Muscle of arm (tissue), 12 donors: ENCODE data around the gene ELOVL3. TPM values are rescaled to one million over a fixed set of nuclear protein-coding genes. Genes with fewer than 3 reads are reported as not detected.
"Not testable (repeated sequence)": the region's sequence is repeated elsewhere in the genome, so short reads cannot be mapped to it uniquely, and the experiment has no call there.

ENCODE experiments used
- DNase-seq: peaks from one replicate; pipeline ENCODE4 v3.0.0-alpha.2; 2013
- polyA plus RNA-seq, 12 donors: library from polyadenylated mRNA; unstranded; fragments of 120-200 nt; gene quantifications; one replicate each; pipeline ENCODE4 v1.2.1, GENCODE V29; 2013; ENCODE audit not compliant: insufficient read length in 12 of 12

Gene ELOVL3
- polyA plus RNA-seq, 12 donors, result 0.39 to 1.3 (median 0.58) TPM; not detected in 2

DNA sequence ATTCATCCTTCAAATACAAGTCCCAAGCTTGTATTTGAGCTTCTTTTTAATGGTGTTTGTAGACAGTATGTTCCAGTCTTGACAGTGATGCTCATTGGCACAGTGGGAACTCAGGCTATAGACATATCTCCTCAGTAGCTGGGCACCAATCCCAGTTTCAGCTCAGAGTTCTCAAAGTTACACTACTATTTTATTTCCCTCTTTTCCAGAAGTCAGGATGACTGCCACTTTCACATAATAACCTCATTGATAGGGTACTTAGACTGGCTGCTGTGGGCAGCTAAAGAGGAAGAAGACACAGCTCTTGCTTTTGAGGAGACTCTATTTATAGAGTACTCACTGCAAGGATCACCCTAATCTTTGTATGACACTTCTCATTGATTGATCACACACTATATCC is 21.6 kb downstream of the ELOVL3 start:
- DNase-seq, result no peak

DNA sequence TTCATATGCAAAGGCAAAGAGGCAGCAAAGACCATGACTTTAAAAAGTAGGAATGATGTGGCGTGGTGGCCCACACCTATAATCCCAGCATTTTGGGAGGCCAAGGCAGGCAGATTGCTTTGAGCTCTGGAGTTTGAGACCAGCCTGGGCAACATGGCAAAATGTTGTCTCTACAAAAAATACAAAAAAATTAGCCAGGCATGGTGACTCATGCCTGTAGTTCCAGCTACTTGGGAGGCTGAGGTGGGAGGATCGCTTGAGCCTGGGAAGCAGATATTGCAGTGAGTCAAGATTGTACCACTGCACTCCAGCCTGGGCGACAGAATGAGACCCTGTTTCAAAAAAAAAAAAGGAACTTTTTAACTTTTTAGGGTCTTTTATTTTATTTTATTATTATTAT is 26.4 kb downstream of the ELOVL3 start:
- not testable (repeated sequence) for DNase-seq

DNA sequence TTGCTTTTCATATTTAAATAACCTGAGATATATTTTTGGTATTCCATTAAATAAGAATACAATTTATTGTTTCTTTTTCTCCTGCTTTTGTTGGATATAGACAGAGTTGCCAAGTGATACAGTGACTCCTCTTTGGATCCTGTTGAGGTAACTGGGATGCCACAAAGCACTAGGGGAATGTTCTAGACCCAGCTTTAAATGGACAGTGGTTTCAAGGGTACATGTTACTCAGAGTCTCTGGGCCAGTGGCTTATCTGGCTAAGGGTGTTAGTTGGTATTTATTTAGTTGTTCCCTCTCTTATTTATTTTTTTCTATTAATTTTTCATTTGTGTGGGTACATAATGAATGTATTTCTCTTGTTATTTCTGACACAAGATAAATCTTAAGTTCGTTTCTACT is 28.3 kb downstream of the ELOVL3 start:
- no peak for DNase-seq

- no peak for DNase-seq
These were observed 29.3 kb downstream of the ELOVL3 start for GRCh38 chr10:102255404-102255803.

DNA sequence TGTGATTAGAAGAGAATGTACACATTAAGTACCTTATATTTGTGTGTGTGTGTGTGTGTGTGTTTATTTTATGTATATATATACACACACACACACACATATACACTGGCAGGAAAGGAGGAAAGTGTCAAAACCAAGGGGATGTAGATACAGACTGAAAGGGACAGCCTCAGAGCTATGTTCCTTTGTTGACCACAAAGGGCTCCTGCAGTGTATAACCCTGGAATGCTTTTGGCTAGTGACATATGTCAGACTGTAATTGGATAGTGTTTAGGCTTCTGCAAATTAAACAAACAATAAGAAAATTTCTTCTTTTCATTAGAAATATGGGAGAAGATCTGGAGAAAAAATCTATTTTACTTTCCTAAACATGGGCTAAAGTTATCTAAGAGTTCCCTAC is 35.1 kb downstream of the ELOVL3 start:
- DNase-seq, result no peak

DNA sequence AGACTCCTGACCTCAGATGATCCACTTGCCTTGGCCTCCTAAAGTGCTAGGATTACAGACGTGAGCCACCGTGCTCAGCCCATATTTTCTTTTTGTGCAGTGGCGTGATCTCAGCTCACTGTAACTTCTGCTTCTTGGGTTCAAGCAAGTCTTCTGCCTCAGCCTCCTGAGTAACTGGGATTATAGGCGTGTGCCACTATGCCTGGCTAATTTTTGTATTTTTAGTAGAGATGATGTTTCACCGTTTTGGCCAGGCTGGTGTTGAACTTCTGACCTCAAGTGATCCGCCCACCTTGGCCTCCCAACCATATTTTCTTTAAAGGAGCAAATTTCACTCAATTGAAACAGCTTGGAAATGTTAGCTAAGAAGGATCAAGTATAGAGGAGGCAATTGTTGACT is 35.7 kb downstream of the ELOVL3 start:
- no peak for DNase-seq

GRCh38 chr10:102262744-102263370 is 36.8 kb downstream of the ELOVL3 start:
- no peak for DNase-seq

GRCh38 chr10:102264371-102264770 is 38.3 kb downstream of the ELOVL3 start:
- DNase-seq, result no peak

- no peak for DNase-seq
These were observed 40.6 kb downstream of the ELOVL3 start for GRCh38 chr10:102266670-102267069.

- no peak for DNase-seq
These were observed 41.6 kb downstream of the ELOVL3 start for GRCh38 chr10:102267748-102268147.

DNA sequence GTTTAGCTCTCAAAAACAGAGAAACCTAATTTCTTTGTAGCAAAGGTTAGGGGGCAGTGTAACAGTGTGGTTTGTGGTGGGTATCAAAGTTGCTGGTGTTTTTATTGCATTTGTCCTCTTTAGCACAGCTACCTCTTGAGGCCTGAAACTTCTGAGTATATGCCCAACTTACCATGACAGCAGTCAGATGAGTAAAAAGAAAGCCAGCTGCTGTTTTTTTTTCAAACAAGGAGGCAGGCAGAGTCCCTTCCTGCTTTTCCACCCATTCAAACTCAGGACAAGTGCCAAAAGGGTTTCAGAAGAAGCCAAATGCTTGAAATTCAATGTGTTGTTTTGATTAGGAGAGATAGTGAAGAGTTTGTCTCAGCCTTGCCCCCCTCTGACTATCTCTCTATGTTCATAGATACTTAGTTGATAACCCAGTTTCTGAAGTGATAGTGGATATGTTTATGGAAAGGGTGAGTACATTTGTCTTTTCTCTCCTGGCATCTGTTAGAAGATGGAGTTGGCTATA is 42.3 kb downstream of the ELOVL3 start:
- DNase-seq, result no peak

DNA sequence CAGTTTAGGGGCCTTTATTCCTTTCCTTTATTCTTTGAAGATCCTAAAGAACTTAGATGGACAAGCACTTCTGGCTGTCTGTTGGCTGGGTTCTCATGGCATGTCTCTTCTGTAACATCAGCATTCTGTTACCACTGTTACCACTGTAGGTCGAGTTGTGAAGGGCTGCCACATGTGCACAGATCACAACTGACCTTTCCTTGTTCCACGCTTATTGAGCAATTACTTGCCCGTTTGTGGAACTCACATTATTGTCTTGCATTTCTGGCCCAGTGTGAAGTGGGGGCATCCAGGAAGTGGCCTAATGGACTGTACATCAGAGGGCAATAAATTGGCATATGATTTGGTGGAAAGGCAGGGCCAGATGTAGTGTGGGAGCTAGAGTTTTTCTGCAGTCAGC is 42.9 kb downstream of the ELOVL3 start:
- no peak for DNase-seq

- DNase-seq, result no peak
These were observed 48.0 kb downstream of the ELOVL3 start for GRCh38 chr10:102274062-102274461.

- no peak for DNase-seq
These were observed 49.2 kb downstream of the ELOVL3 start for GRCh38 chr10:102275343-102275742.

DNA sequence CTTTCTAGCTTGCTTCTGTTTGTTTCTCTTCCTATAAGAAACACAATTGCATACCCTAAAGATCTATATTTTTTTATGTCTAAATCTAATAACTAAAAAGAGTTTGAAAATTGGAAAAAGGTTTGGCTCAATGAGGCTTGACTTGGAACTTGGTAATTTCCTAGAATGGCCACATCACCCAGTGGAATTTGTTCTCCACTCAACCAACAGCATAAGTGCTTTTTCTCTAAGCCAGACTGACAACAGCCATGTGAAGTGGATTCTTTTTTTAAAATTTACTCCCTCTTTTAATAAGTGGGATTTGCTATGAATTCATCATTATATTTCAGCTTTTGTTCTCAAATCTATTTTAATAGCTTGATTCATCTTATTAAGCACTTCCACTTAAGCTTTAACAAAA is 53.0 kb downstream of the ELOVL3 start:
- no peak for DNase-seq

Other genes starting within 250 kb of the ELOVL3 start
- 10 to 100 TPM in 10 of 12 donors, 1 to 10 TPM in 1, not detected in 1; 8.9 to 17.3 (median 14.3) TPM for gene ARMH3, start 170.1 kb upstream of the ELOVL3 start, polyA plus RNA-seq
- gene HPS6, start 160.9 kb upstream of the ELOVL3 start, polyA plus RNA-seq, result 10 to 100 TPM in 2 of 12 donors, 1 to 10 TPM in 9, not detected in 1; 5.8 to 14.5 (median 7.9) TPM
- 100 to 1,000 TPM in 1 of 12 donors, 10 to 100 TPM in 10, not detected in 1; 60.2 to 147 (median 78.2) TPM for gene LDB1, start 105.9 kb upstream of the ELOVL3 start, polyA plus RNA-seq
- 10 to 100 TPM in 11 of 12 donors, not detected in 1; 18.3 to 37.3 (median 29.7) TPM for gene PPRC1, start 93.3 kb upstream of the ELOVL3 start, polyA plus RNA-seq
- gene NOLC1, start 73.9 kb upstream of the ELOVL3 start, polyA plus RNA-seq, result 100 to 1,000 TPM in 2 of 12 donors, 10 to 100 TPM in 9, not detected in 1; 63.0 to 104 (median 71.7) TPM
- 10 to 100 TPM in 8 of 12 donors, 1 to 10 TPM in 3, not detected in 1; 7.0 to 26.2 (median 12.8) TPM for gene PITX3, start 15.2 kb downstream of the ELOVL3 start, polyA plus RNA-seq
- 10 to 100 TPM in 11 of 12 donors, not detected in 1; 29.2 to 56.2 (median 50.1) TPM for gene GBF1, start 19.2 kb downstream of the ELOVL3 start, polyA plus RNA-seq
- 10 to 100 TPM in 11 of 12 donors, not detected in 1; 11.2 to 29.2 (median 14.8) TPM for gene NFKB2, start 169.4 kb downstream of the ELOVL3 start, polyA plus RNA-seq
- 10 to 100 TPM in 2 of 12 donors, 1 to 10 TPM in 9, not detected in 1; 2.6 to 25.8 (median 5.0) TPM for gene PSD, start 192.5 kb downstream of the ELOVL3 start, polyA plus RNA-seq
- 1 to 10 TPM in 10 of 12 donors, not detected in 2; 2.6 to 7.2 (median 3.9) TPM for gene FBXL15, start 194.5 kb downstream of the ELOVL3 start, polyA plus RNA-seq
- 10 to 100 TPM in 11 of 12 donors, not detected in 1; 35.7 to 58.9 (median 51.1) TPM for gene CUEDC2, start 206.3 kb downstream of the ELOVL3 start, polyA plus RNA-seq
- under 1 TPM in 6 of 12 donors, not detected in 6; 0.11 to 0.39 (median 0.18) TPM for gene C10orf95, start 225.2 kb downstream of the ELOVL3 start, polyA plus RNA-seq